Endothelial cell of umbilical vein (primary cell): ENCODE measurements around the gene SMKR1. TPM values are rescaled to one million over a fixed set of nuclear protein-coding genes. Genes with fewer than 3 reads are reported as not detected.

Experiments
- BruUV-seq: library from RNA; stranded (reverse); fragments of 400-500 nt; replicated peaks from 2 replicates; lab custom pipeline; 2021; lab: Mats Ljungman, UMichigan
- CTCF ChIA-PET: fragments of 300-600, 350-600 bp; sonication (Branson Sonifier 250); formaldehyde crosslinking; loops from one replicate; lab custom pipeline; 2021; ENCODE audit warnings: antibody characterized with exemption, inconsistent platforms; lab: Charles Lee
- POLR2A ChIA-PET: fragments of 300-600, 350-600 bp; sonication (Branson Sonifier 250); formaldehyde crosslinking; loops from one replicate; lab custom pipeline; 2021; ENCODE audit warnings: antibody characterized with exemption, inconsistent platforms; lab: Charles Lee
- DNase-seq: peaks from one replicate; pipeline ENCODE4 v3.0.0-alpha.2; 2011; ENCODE audit warnings: low read depth, low spot score
- FAIRE-seq: peaks from 2 replicates; lab custom pipeline; 2011; peaks lifted over from hg19 to GRCh38; lab: Jason Lieb, UNC
- H2AFZ ChIP-seq: 2 replicates; pipeline ENCODE4 v1.6.0; 2012; ENCODE audit warnings: low read depth, low read length, control low read depth, inconsistent platforms
- H3K27ac ChIP-seq: 2 replicates; pipeline ENCODE4 v1.5.1; 2011; ENCODE audit warnings: low read depth, mild to moderate bottlenecking, control low read depth, low read length, moderate library complexity; ENCODE audit not compliant: insufficient read depth
- H3K27me3 ChIP-seq, 2 experiments: 2 replicates each; pipeline versions ENCODE4 v1.6.0 to v1.6.1; 2011; ENCODE audit warnings: low read length in 2 of 2, mixed read lengths in 1 of 2; ENCODE audit not compliant: control insufficient read depth in 2 of 2, insufficient read depth in 2 of 2
- H3K36me3 ChIP-seq, 2 experiments: 2 replicates in 1 of 2; 3 replicates in 1 of 2; pipeline ENCODE4 v1.5.1; 2011; ENCODE audit warnings: low read length in 2 of 2, mild to moderate bottlenecking in 1 of 2, moderate library complexity in 1 of 2; ENCODE audit not compliant: control insufficient read depth in 2 of 2, insufficient read depth in 2 of 2; ENCODE audit errors: extremely low read depth in 1 of 2
- H3K4me1 ChIP-seq: 3 replicates; pipeline ENCODE4 v1.5.1; 2011; ENCODE audit warnings: mild to moderate bottlenecking, low read length; ENCODE audit not compliant: control insufficient read depth, insufficient read depth; ENCODE audit errors: extremely low read depth
- H3K4me2 ChIP-seq: 2 replicates; pipeline ENCODE4 v1.6.1; 2011; ENCODE audit warnings: low read length, control low read depth, mixed read lengths; ENCODE audit not compliant: insufficient read depth
- H3K4me3 ChIP-seq, 3 experiments: fragments of 200-600 bp in 1 of 3; sonication (generic), shearing (Covaris generic) in 1 of 3; replicated peaks in 1 of 3; 2 replicates each; pipeline ENCODE4 v1.5.1; 2011 to 2016; ENCODE audit warnings: control low read depth in 3 of 3, low read length in 3 of 3, mild to moderate bottlenecking in 2 of 3, inconsistent platforms in 1 of 3, low read depth in 1 of 3, moderate library complexity in 1 of 3; ENCODE audit not compliant: insufficient read depth in 1 of 3
- H3K79me2 ChIP-seq: 2 replicates; pipeline ENCODE4 v1.6.0; 2012; ENCODE audit warnings: low read length, inconsistent platforms; ENCODE audit not compliant: control insufficient read depth, insufficient read depth
- H3K9ac ChIP-seq: replicated peaks from 2 replicates; pipeline ENCODE3; 2011; ENCODE audit warnings: low read length, control low read depth; ENCODE audit not compliant: insufficient read depth; ENCODE audit errors: extremely low read depth
- H3K9me1 ChIP-seq: replicated peaks from 3 replicates; pipeline ENCODE4 v1.6.0; 2011; ENCODE audit warnings: mild to moderate bottlenecking, low read length; ENCODE audit not compliant: control insufficient read depth, insufficient read depth; ENCODE audit errors: extremely low read depth
- H3K9me3 ChIP-seq: replicated peaks from 2 replicates; pipeline ENCODE4 v1.5.1; 2012; ENCODE audit warnings: low read length, inconsistent platforms; ENCODE audit not compliant: control insufficient read depth, insufficient read depth
- H4K20me1 ChIP-seq: replicated peaks from 2 replicates; pipeline ENCODE3; 2011; ENCODE audit warnings: mild to moderate bottlenecking, low read length; ENCODE audit not compliant: control insufficient read depth, insufficient read depth; ENCODE audit errors: extremely low read depth
- CTCF ChIP-seq, 2 donors: IDR thresholded peaks; 1 replicate in 1 of 2; 2 replicates in 1 of 2; pipeline ENCODE4 v1.5.1; 2011; ENCODE audit warnings: low read length in 2 of 2, mild to moderate bottlenecking in 2 of 2, moderate library complexity in 2 of 2, control low read depth in 1 of 2, inconsistent platforms in 1 of 2, low read depth in 1 of 2; ENCODE audit not compliant: insufficient read depth in 1 of 2; ENCODE audit errors: extremely low read depth in 1 of 2
- EZH2 ChIP-seq: IDR thresholded peaks from 2 replicates; pipeline ENCODE4 v1.6.1; 2012; ENCODE audit warnings: borderline replicate concordance, low read depth, mild to moderate bottlenecking, moderate library complexity, low read length, inconsistent platforms; ENCODE audit not compliant: severe bottlenecking
- FOS ChIP-seq: IDR thresholded peaks from 2 replicates; pipeline ENCODE4 v1.6.1; 2011; ENCODE audit warnings: mild to moderate bottlenecking, low read length, moderate library complexity, borderline replicate concordance; ENCODE audit not compliant: insufficient read depth
- GATA2 ChIP-seq: IDR thresholded peaks from 2 replicates; pipeline ENCODE4 v1.7.0; 2011; ENCODE audit warnings: low read depth, mild to moderate bottlenecking, moderate library complexity, mixed read lengths, low read length; ENCODE audit not compliant: insufficient read length, insufficient read depth
- JUN ChIP-seq: IDR thresholded peaks from 2 replicates; pipeline ENCODE4 v1.6.1; 2011; ENCODE audit warnings: borderline replicate concordance, low read depth; ENCODE audit not compliant: insufficient read length, insufficient read depth
- MAX ChIP-seq: IDR thresholded peaks from 2 replicates; pipeline ENCODE4 v1.6.1; 2011; ENCODE audit not compliant: insufficient read depth, insufficient read length
- MYC ChIP-seq: IDR thresholded peaks from one replicate; pipeline ENCODE4 v1.6.1; 2011; ENCODE audit warnings: mild to moderate bottlenecking, low read depth, low read length
- POLR2A ChIP-seq: IDR thresholded peaks from 2 replicates; pipeline ENCODE4 v1.6.1; 2012; ENCODE audit warnings: low read depth, mild to moderate bottlenecking, control low read depth, low read length
- POLR2AphosphoS5 ChIP-seq: IDR thresholded peaks from 2 replicates; pipeline ENCODE4 v1.6.1; 2012; ENCODE audit warnings: low read depth, mild to moderate bottlenecking, control low read depth, low read length, moderate library complexity; ENCODE audit not compliant: insufficient read depth
- dilution Hi-C: fragments of 300-500 bp; cut with MboI; formaldehyde crosslinking; loops from one replicate; pipeline ENCODE4 v1.15.0; 2019; ENCODE audit warnings: low sequenced_read_pairs; ENCODE audit not compliant: extremely low pct_ligation_motif_present
- intact Hi-C: fragments of 100-400 bp; cut with micrococcal nuclease; formaldehyde crosslinking; loops from one replicate; pipeline ENCODE4 v1.10.0; 2022
- polyA plus RNA-seq, 4 experiments: library from polyadenylated mRNA; depleted of rRNA in 3 of 4; stranded (reverse) in 3 of 4; unstranded in 1 of 4; fragments of >200 nt; gene quantifications; 2 replicates each; pipeline versions ENCODE4 v1.2.1 to v1.2.3, GENCODE V29; 2011 to 2012; ENCODE audit warnings: missing spikeins in 1 of 4
- total RNA-seq: library from RNA; stranded (reverse); gene quantifications from 2 replicates; pipeline ENCODE4 v1.2.3, GENCODE V29; 2021

SMKR1 gene
- total and polyA plus RNA-seq, 2 donors (not counting 3 experiments of a cell fraction or from before 2014, with no cell fraction given) = 0.64 TPM; not detected in 1

GRCh38 chr7:129495987-129496386 is 6.3 kb upstream of the SMKR1 start:
- no peak overlapping the region for H3K27ac ChIP-seq
- POLR2A ChIA-PET = no interaction called here
- H3K27me3 ChIP-seq = no peaks in the 10 kb centered on the region
- H3K4me3 ChIP-seq = no peak overlapping the region
- no peak overlapping the region for H2AFZ ChIP-seq
- H3K4me2 ChIP-seq = no peak overlapping the region
- H3K79me2 ChIP-seq = no peaks in the 10 kb centered on the region
- intact Hi-C loops = no loop called here
- TF ChIP-seq GATA2 (peak; percentile 50), FOS (no peak)
- dilution Hi-C loops = no loop called here
- no peaks in the 10 kb centered on the region for H3K36me3 ChIP-seq
- CTCF ChIA-PET = interaction anchor here (1.3 kb wide), 1 partner anchor 153 kb away, joined by 4 read pairs; no protein-coding TSS in a partner anchor
- FAIRE-seq (peak; percentile 67), DNase-seq (no peak)
- BruUV-seq = no TSS peak
- no peaks in the 10 kb centered on the region for H3K9me3 ChIP-seq
- no peaks in the 10 kb centered on the region for H4K20me1 ChIP-seq
- H3K9me1 ChIP-seq = no peaks in the 10 kb centered on the region
- H3K9ac ChIP-seq = no peak overlapping the region
- no peaks in the 10 kb centered on the region for H3K4me1 ChIP-seq

DNA sequence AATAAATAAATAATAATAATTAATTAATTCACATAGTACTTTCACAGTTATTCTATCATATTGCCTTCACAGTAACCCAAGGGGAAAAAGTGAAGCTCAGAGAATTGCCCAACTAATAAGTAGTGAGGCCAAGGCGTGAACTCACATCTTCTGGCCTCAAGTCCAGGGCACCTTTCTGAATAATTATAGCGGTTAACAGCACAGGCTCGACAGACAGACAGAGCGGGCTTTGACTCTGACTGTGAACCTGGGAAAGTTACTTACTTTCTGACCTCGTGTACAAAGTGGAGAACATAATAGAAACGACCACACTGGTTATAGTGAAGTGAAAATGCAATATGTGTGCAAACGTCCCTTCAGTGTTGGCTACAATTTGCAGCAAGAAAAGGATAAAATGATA is 5.7 kb upstream of the SMKR1 start:
- FAIRE-seq (no peak), DNase-seq (no peak)
- Histone ChIP-seq H4K20me1 (no peaks in the 10 kb centered on the region), H3K27ac (no peak overlapping the region), H3K27me3 (no peaks in the 10 kb centered on the region), H3K36me3 (no peaks in the 10 kb centered on the region), H3K9me1 (no peaks in the 10 kb centered on the region), H3K9me3 (no peaks in the 10 kb centered on the region), H2AFZ (no peak overlapping the region), H3K9ac (no peak overlapping the region), H3K4me2 (no peak overlapping the region), H3K4me3 (no peak overlapping the region), H3K4me1 (no peaks in the 10 kb centered on the region), H3K79me2 (no peaks in the 10 kb centered on the region)
- dilution Hi-C loops = no loop called here
- intact Hi-C loops = no loop called here
- BruUV-seq = no TSS peak
- ChIA-PET CTCF (interaction anchor here (1.3 kb wide), 1 partner anchor 154 kb away, joined by 4 read pairs; no protein-coding TSS in a partner anchor), POLR2A (no interaction called here)
- TF ChIP-seq FOS = no peak
- TF ChIP-seq GATA2 = no peak
- no peak for TF ChIP-seq MAX
- TF ChIP-seq POLR2A = no peak
- TF ChIP-seq MYC = no peak
- TF ChIP-seq JUN = no peak
- TF ChIP-seq POLR2AphosphoS5 = no peak
- TF ChIP-seq CTCF (IDR thresholded peaks at IDR 0.05; ENCODE audit: extremely low read depth in 1 of 2, insufficient read depth in 1 of 2, low read depth in 1 of 2, low read length in 2 of 2) = no peak
- TF ChIP-seq EZH2 = no peak
